GM12878 (cell line): ENCODE results near the gene RAD52. TPM values are rescaled to one million over a fixed set of nuclear protein-coding genes. Genes with fewer than 3 reads are reported as not detected.

ENCODE experiments used
- CEBPZ ChIP-seq: fragments of 150-350 bp; IDR thresholded peaks from 2 replicates; pipeline ENCODE4 v1.6.1; 2016; ENCODE audit warnings: low read depth, low read length
- CREM ChIP-seq: IDR thresholded peaks from 2 replicates; pipeline ENCODE4 v1.6.1; 2014; ENCODE audit warnings: antibody characterized with exemption, low read depth
- IKZF2 ChIP-seq, 2 experiments: fragments of 450-650 bp; IDR thresholded peaks; 2 replicates each; pipeline ENCODE4 v1.6.1; 2017; ENCODE audit warnings: mild to moderate bottlenecking in 2 of 2, moderate library complexity in 2 of 2
- IRF5 ChIP-seq: fragments of 450-650 bp; IDR thresholded peaks from 2 replicates; pipeline ENCODE4 v1.6.1; 2017; ENCODE audit warnings: borderline replicate concordance
- KDM1A ChIP-seq: fragments of 200-600 bp; sonication (generic); IDR thresholded peaks from 2 replicates; pipeline ENCODE4 v1.6.1; 2016; ENCODE audit warnings: borderline replicate concordance
- MEF2B ChIP-seq: fragments of 450-650 bp; IDR thresholded peaks from 2 replicates; pipeline ENCODE4 v1.6.1; 2018; ENCODE audit warnings: mild to moderate bottlenecking, moderate library complexity; ENCODE audit not compliant: partially characterized antibody, poor library complexity, severe bottlenecking
- MTA3 ChIP-seq: IDR thresholded peaks from 2 replicates; pipeline ENCODE4 v1.6.1; 2012; ENCODE audit warnings: low read length, inconsistent platforms, borderline replicate concordance
- MYC ChIP-seq: IDR thresholded peaks from 2 replicates; pipeline ENCODE4 v1.6.1; 2011; ENCODE audit warnings: mild to moderate bottlenecking, low read length, moderate library complexity, inconsistent platforms; ENCODE audit not compliant: insufficient read depth, insufficient replicate concordance, insufficient read length, severe bottlenecking
- NBN ChIP-seq: fragments of 450-650 bp; IDR thresholded peaks from 2 replicates; pipeline ENCODE4 v1.6.1; 2016
- NFIC ChIP-seq: IDR thresholded peaks from 2 replicates; pipeline ENCODE4 v1.6.1; 2012; ENCODE audit warnings: low read depth, mild to moderate bottlenecking, inconsistent platforms, low read length, moderate library complexity
- USF2 ChIP-seq: IDR thresholded peaks from 2 replicates; pipeline ENCODE4 v1.6.1; 2011; ENCODE audit warnings: low read depth, low read length, improper control_type of control experiment, borderline replicate concordance
- ZNF384 ChIP-seq: IDR thresholded peaks from 2 replicates; pipeline ENCODE4 v1.6.1; 2012; ENCODE audit warnings: low read depth, mild to moderate bottlenecking, low read length, improper control_type of control experiment, borderline replicate concordance
- polyA plus RNA-seq, 11 experiments: library from polyadenylated mRNA; depleted of rRNA in 4 of 11; unstranded in 6 of 11; stranded (reverse) in 5 of 11; fragments of >200 nt; fragmentation: Nextera tagmentation in 4 of 11; fragmentation: Illumina TruSeq in 1 of 11; extraction: Ambion mirVana in 4 of 11; extraction: Trizol in 1 of 11; gene quantifications; 1 replicate in 1 of 11; 2 replicates in 10 of 11; pipeline versions ENCODE4 v1.2.1 to v1.2.3, GENCODE V29; 2011 to 2016; ENCODE audit warnings: inconsistent platforms in 2 of 11, missing spikeins in 2 of 11, low read depth in 1 of 11
- total RNA-seq, 4 experiments: library from RNA; depleted of rRNA in 3 of 4; stranded (reverse); fragments of >200 nt in 3 of 4; fragmentation: Illumina TruSeq in 1 of 4; extraction: Trizol in 1 of 4; gene quantifications; 2 replicates each; pipeline versions ENCODE4 v1.2.1 to v1.2.3, GENCODE V29; 2013 to 2021
- TF ChIP-seq, protein P1 (sequence below): IDR thresholded peaks from 2 replicates; pipeline ENCODE4 v1.6.1; 2011; ENCODE audit warnings: borderline replicate concordance, low read depth, mild to moderate bottlenecking, moderate library complexity, low read length; ENCODE audit not compliant: insufficient read depth, poor library complexity, severe bottlenecking

Gene RAD52
- total and polyA plus RNA-seq, 10 of the 15 experiments (the other 5 are each of a cell fraction or from before 2014, with no cell fraction given): 2.0 to 15.7 (median 8.9) TPM

GRCh38 chr12:981176-981828 is 31.8 kb upstream of the RAD52 start (continued):
- TF ChIP-seq MYC (no peak), ZNF384 (no peak), KDM1A (no peak), USF2 (no peak), CEBPZ (no peak), NFIC (peak; percentile 88), IKZF2 (IDR thresholded peaks at IDR 0.05) (peak; percentile 89 to 90), CREM (peak; percentile 68; the same call in 1 of the 2 replicates), MTA3 (peak; percentile 65; the same call in 1 of the 2 replicates), IRF5 (peak; percentile 53; the same call in 1 of the 2 replicates), NBN (peak; percentile 75; the same call in 1 of the 2 replicates), MEF2B (peak; percentile 88)
- TF ChIP-seq, protein P1, sequence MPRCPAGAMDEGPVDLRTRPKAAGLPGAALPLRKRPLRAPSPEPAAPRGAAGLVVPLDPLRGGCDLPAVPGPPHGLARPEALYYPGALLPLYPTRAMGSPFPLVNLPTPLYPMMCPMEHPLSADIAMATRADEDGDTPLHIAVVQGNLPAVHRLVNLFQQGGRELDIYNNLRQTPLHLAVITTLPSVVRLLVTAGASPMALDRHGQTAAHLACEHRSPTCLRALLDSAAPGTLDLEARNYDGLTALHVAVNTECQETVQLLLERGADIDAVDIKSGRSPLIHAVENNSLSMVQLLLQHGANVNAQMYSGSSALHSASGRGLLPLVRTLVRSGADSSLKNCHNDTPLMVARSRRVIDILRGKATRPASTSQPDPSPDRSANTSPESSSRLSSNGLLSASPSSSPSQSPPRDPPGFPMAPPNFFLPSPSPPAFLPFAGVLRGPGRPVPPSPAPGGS: peak; percentile 58
